DND-41 (cell line): ENCODE measurements around the gene DOK6.

ENCODE experiments used
- ATAC-seq: fragments of 200-7000 bp; cut with Tn5 transposase; 3 replicates; pipeline ENCODE4 v1.9.1; 2021; ENCODE audit warnings: low read depth; ENCODE audit not compliant: insufficient read depth
- DNase-seq: peaks from one replicate; pipeline ENCODE4 v3.0.0-alpha.2; 2020
- H2AFZ ChIP-seq: 2 replicates; pipeline ENCODE4 v1.6.0; 2012; ENCODE audit warnings: low read depth, low read length
- H3K27ac ChIP-seq: 2 replicates; pipeline ENCODE4 v1.5.1; 2012; ENCODE audit warnings: low read length, inconsistent platforms
- H3K27me3 ChIP-seq: fragments of 200-600 bp; sonication (generic); 2 replicates; pipeline ENCODE4 v1.6.0; 2012; ENCODE audit warnings: low read length, mild to moderate bottlenecking, inconsistent platforms; ENCODE audit not compliant: insufficient read depth, poor library complexity
- H3K36me3 ChIP-seq: 2 replicates; pipeline ENCODE4 v1.5.1; 2012; ENCODE audit warnings: low read length, inconsistent platforms; ENCODE audit not compliant: insufficient read depth
- H3K4me1 ChIP-seq: 2 replicates; pipeline ENCODE4 v1.5.1; 2012; ENCODE audit warnings: mild to moderate bottlenecking, low read length; ENCODE audit not compliant: insufficient read depth
- H3K4me2 ChIP-seq: 2 replicates; pipeline ENCODE4 v1.6.0; 2012; ENCODE audit warnings: mild to moderate bottlenecking, moderate library complexity, low read length, inconsistent platforms; ENCODE audit not compliant: insufficient read depth
- H3K4me3 ChIP-seq, 2 experiments: fragments of 200-600 bp in 1 of 2; shearing (Covaris generic) in 1 of 2; 2 replicates each; pipeline ENCODE4 v1.5.1; 2012 to 2016; ENCODE audit warnings: inconsistent platforms in 2 of 2, low read length in 2 of 2, mild to moderate bottlenecking in 2 of 2, low read depth in 1 of 2, moderate library complexity in 1 of 2
- H3K79me2 ChIP-seq: 2 replicates; pipeline ENCODE4 v1.6.0; 2012; ENCODE audit warnings: low read length, inconsistent platforms; ENCODE audit not compliant: insufficient read depth
- H3K9ac ChIP-seq: 2 replicates; pipeline ENCODE4 v1.6.0; 2012; ENCODE audit warnings: low read depth, mild to moderate bottlenecking, inconsistent platforms, low read length, moderate library complexity
- H3K9me3 ChIP-seq: 2 replicates; pipeline ENCODE4 v1.5.1; 2012; ENCODE audit warnings: low read length, moderate library complexity, mild to moderate bottlenecking, inconsistent platforms; ENCODE audit not compliant: insufficient read depth, severe bottlenecking
- H4K20me1 ChIP-seq: 2 replicates; pipeline ENCODE4 v1.6.0; 2012; ENCODE audit warnings: low read length; ENCODE audit not compliant: insufficient read depth
- CTCF ChIP-seq: IDR thresholded peaks from 2 replicates; pipeline ENCODE4 v1.5.1; 2012; ENCODE audit warnings: borderline replicate concordance, low read length, moderate library complexity, mild to moderate bottlenecking; ENCODE audit not compliant: poor library complexity, severe bottlenecking; ENCODE audit errors: extremely low read depth
- EZH2 ChIP-seq: IDR thresholded peaks from 3 replicates; pipeline ENCODE4 v1.6.1; 2012; ENCODE audit warnings: borderline replicate concordance, low read depth, mild to moderate bottlenecking, moderate library complexity, low read length, inconsistent platforms; ENCODE audit not compliant: severe bottlenecking

Gene DOK6

GRCh38 chr18:69435000-69435399 is 34.3 kb downstream of the DOK6 start:
- H3K4me1 ChIP-seq: no peaks in the 10 kb centered on the region
- ATAC-seq (no peak), DNase-seq (no peak)
- no peaks in the 10 kb centered on the region for H3K27me3 ChIP-seq
- no peaks in the 10 kb centered on the region for H3K9me3 ChIP-seq
- no peak overlapping the region for H3K27ac ChIP-seq
- H3K36me3 ChIP-seq: no peaks in the 10 kb centered on the region
- no peaks in the 10 kb centered on the region for H3K79me2 ChIP-seq
- H3K4me2 ChIP-seq: no peak overlapping the region
- no peak overlapping the region for H2AFZ ChIP-seq
- H3K9ac ChIP-seq: no peak overlapping the region
- no peak overlapping the region for H3K4me3 ChIP-seq
- no peaks in the 10 kb centered on the region for H4K20me1 ChIP-seq
- TF ChIP-seq CTCF (no peak), EZH2 (no peak)

- H3K4me1 ChIP-seq: no peaks in the 10 kb centered on the region
- DNase-seq (no peak), ATAC-seq (no peak)
- peaks cover 3% of the 10 kb centered on the region for H3K9me3 ChIP-seq
- no peak for TF ChIP-seq EZH2
- TF ChIP-seq CTCF: no peak
- H3K27ac ChIP-seq: no peak overlapping the region
- H3K9ac ChIP-seq: no peak overlapping the region
- H3K4me3 ChIP-seq: no peak overlapping the region
- H2AFZ ChIP-seq: no peak overlapping the region
- H4K20me1 ChIP-seq: no peaks in the 10 kb centered on the region
- H3K36me3 ChIP-seq: no peaks in the 10 kb centered on the region
- H3K27me3 ChIP-seq: no peaks in the 10 kb centered on the region
- no peaks in the 10 kb centered on the region for H3K79me2 ChIP-seq
- H3K4me2 ChIP-seq: no peak overlapping the region
Observed at GRCh38 chr18:69444221-69444620, 43.5 kb downstream of the DOK6 start.

GRCh38 chr18:69447886-69448285 is 47.2 kb downstream of the DOK6 start:
- Histone ChIP-seq H3K4me1 (no peaks in the 10 kb centered on the region), H3K36me3 (no peaks in the 10 kb centered on the region), H4K20me1 (no peaks in the 10 kb centered on the region), H3K9me3 (peaks cover 3% of the 10 kb centered on the region), H3K9ac (no peak overlapping the region), H2AFZ (no peak overlapping the region), H3K27me3 (no peaks in the 10 kb centered on the region), H3K27ac (no peak overlapping the region), H3K79me2 (no peaks in the 10 kb centered on the region), H3K4me2 (no peak overlapping the region), H3K4me3 (no peak overlapping the region)
- ATAC-seq (no peak), DNase-seq (no peak)
- no peak for TF ChIP-seq EZH2
- TF ChIP-seq CTCF: no peak

GRCh38 chr18:69455125-69455524 is 54.4 kb downstream of the DOK6 start:
- Histone ChIP-seq H3K4me3 (no peak overlapping the region), H4K20me1 (no peaks in the 10 kb centered on the region), H3K9me3 (no peaks in the 10 kb centered on the region), H3K36me3 (no peaks in the 10 kb centered on the region), H3K9ac (no peak overlapping the region), H3K4me2 (no peak overlapping the region), H2AFZ (no peak overlapping the region), H3K27me3 (no peaks in the 10 kb centered on the region), H3K27ac (no peak overlapping the region), H3K79me2 (no peaks in the 10 kb centered on the region), H3K4me1 (no peaks in the 10 kb centered on the region)
- no peak for DNase-seq
- no peak for TF ChIP-seq CTCF
- TF ChIP-seq EZH2: no peak
- no peak for ATAC-seq
